ENCODE data around the gene VAX1.

DNA sequence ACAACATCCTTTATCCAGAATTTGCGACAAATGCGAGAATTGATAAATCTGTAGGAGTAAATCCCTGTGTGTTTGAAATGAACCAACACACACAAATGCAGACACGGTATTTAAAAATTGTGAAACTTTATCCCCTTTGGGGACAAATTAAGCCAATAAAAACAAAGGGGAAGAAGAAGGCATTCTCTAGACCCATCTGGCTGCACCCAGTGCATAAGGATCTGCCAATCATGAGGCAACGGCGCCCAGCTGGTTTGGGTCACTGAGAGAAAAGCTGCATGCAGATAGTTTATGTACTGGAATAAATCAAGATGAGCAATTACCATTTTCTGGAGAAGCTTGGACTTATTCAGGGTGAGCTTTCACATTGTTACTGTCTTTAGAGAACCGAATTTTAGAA lies 45.7 kb downstream of the VAX1 start:
- TF ChIP-seq, protein P1, sequence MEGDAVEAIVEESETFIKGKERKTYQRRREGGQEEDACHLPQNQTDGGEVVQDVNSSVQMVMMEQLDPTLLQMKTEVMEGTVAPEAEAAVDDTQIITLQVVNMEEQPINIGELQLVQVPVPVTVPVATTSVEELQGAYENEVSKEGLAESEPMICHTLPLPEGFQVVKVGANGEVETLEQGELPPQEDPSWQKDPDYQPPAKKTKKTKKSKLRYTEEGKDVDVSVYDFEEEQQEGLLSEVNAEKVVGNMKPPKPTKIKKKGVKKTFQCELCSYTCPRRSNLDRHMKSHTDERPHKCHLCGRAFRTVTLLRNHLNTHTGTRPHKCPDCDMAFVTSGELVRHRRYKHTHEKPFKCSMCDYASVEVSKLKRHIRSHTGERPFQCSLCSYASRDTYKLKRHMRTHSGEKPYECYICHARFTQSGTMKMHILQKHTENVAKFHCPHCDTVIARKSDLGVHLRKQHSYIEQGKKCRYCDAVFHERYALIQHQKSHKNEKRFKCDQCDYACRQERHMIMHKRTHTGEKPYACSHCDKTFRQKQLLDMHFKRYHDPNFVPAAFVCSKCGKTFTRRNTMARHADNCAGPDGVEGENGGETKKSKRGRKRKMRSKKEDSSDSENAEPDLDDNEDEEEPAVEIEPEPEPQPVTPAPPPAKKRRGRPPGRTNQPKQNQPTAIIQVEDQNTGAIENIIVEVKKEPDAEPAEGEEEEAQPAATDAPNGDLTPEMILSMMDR (conservative IDR thresholded peaks at IDR 0.05), result no peak
- TF ChIP-seq ZFX (IDR thresholded peaks at IDR 0.05), result no peak

All from C4-2B (cell line).